Gastrocnemius medialis (tissue), 4 donors: Measurements from ENCODE around the gene OPA3.
"Not testable (repeated sequence)": the region's sequence is repeated elsewhere in the genome, so short reads cannot be mapped to it uniquely, and the experiment has no call there.

Experiments used
- POLR2A ChIP-seq, 2 donors: fragments of 450-650 bp; IDR thresholded peaks; one replicate each; pipeline ENCODE4 v1.6.1; 2017; ENCODE audit warnings: antibody characterized with exemption in 2 of 2, mild to moderate bottlenecking in 2 of 2, moderate library complexity in 2 of 2
- TF ChIP-seq, protein P1 (sequence below), 5 experiments: fragments of 450-650 bp in 3 of 5; fragments of 200-600 bp in 2 of 5; sonication (generic) in 2 of 5; IDR thresholded peaks in 4 of 5; conservative IDR thresholded peaks in 1 of 5; 1 replicate in 4 of 5; 2 replicates in 1 of 5; pipeline ENCODE4 v1.5.1; 2016 to 2019; ENCODE audit warnings: antibody characterized with exemption in 5 of 5, mild to moderate bottlenecking in 3 of 5, moderate library complexity in 3 of 5

DNA sequence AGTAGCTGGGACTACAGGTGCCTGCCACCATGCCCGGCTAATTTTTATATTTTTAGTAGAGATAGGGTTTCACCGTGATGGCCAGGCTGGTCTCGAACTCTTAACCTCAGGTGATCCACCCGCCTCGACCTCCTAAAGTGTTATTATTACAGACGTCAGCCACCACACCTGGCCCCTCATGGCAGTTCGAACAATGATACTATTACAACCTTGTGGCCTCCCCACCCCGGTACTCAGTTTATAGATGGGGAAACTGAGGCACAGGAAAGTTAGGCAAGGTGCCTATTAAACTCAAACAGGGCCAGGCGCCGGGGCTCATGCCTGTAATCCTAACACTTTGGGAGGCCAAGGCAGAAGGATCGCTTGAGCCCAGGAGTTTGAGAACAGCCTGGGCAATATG, 74.2 kb downstream of the OPA3 start:
- TF ChIP-seq, protein P1, sequence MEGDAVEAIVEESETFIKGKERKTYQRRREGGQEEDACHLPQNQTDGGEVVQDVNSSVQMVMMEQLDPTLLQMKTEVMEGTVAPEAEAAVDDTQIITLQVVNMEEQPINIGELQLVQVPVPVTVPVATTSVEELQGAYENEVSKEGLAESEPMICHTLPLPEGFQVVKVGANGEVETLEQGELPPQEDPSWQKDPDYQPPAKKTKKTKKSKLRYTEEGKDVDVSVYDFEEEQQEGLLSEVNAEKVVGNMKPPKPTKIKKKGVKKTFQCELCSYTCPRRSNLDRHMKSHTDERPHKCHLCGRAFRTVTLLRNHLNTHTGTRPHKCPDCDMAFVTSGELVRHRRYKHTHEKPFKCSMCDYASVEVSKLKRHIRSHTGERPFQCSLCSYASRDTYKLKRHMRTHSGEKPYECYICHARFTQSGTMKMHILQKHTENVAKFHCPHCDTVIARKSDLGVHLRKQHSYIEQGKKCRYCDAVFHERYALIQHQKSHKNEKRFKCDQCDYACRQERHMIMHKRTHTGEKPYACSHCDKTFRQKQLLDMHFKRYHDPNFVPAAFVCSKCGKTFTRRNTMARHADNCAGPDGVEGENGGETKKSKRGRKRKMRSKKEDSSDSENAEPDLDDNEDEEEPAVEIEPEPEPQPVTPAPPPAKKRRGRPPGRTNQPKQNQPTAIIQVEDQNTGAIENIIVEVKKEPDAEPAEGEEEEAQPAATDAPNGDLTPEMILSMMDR (IDR thresholded peaks at IDR 0.05 in 4 of 5, conservative IDR thresholded peaks at IDR 0.05 in 1 of 5) = not testable (repeated sequence)
- TF ChIP-seq POLR2A (IDR thresholded peaks at IDR 0.05) = not testable (repeated sequence)
